ENCODE data around the gene FAM199X.

The FAM199X gene

DNA sequence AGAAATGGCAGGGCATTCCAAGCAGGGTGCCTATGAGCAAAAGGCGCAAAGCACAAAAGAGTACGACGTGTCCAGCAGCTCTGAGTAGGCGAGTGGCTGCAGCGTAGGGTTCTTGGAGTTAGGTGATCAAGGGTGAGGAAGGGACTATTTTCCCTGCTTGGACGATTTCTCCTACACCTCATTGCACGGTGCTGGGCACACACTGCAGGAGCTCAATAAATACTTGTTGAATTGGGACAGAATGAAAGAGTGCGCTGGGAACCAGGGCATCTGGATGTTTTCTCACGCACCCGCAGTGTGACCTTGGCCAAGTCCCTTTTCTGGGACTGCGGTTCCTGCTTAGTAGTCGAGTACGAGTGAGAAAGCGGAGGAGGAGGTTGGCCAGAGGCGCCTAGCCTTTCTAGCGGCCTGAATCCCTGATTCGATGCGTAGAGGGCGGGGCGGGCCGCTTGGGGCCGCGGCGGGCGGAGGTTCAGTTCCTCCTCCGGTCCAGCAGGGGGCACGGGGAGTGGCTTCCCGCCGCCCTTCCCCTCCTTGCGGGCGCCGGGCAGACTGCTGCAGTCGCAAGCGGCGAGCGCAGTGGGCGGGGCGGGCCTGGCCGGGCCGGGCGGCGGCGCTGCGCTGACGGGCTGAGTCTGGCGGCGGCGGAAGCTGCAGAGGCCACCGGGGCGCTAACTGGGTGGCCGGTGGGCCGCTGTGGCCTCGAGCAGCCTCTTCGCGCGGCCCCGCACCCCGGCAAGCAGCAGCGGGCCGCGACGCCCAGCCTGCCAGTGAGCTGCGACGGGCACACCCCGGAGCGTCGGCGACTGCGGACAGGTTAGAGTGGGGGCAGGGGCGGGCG lies at the start of gene FAM199X:
FAM199X (plus strand) TSS at position 560 of the 841 bp plus-strand sequence. CDS start 333 bp downstream, outside the sequence.
- DNase-seq, result peak; percentile 89

DNA sequence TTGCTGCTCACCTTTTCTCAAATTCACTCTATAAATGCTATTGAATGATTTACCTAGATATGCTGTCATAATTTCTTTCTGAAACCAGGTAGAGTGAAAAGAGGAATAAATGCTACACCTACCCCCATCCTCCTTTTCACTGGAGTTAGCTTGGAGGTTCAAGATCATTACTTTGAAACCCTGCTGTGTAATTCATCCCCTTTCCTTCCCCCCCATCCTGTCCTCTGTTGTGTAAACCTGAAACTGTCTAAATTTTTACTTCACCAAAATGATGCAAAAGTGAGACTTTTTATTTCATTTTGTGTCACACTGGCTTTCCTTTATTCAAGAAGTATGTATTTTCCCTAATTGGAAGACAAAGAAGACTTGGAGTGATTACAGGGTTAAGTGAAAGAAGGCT lies 48.5 kb upstream of the FAM199X start:
- peak; percentile 60 for DNase-seq

DNA sequence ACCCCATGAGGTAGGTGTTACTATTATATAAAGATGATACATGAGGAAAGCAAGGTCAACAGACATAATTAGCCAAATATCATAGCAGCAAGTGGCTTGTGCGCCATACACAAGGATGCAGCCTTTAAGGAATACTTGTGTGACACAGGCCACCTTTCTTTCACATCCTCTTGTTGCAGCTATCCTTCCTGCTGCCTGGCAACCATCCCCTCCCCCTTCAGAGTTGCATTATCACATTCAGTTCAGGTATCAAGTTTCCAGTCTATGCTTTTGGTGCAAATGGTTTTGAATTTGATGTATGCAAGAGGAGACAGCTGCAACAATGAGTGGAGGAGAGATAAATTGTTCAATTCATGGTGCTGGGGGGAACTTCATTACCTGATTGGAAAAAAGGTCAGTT lies 47.5 kb upstream of the FAM199X start:
- no peak for DNase-seq

GRCh38 chrX:104122829-104123228 lies 43.4 kb upstream of the FAM199X start:
- peak; percentile 58 for DNase-seq

GRCh38 chrX:104126856-104127255 lies 39.4 kb upstream of the FAM199X start:
- DNase-seq, result no peak

- no peak for DNase-seq
Measured at GRCh38 chrX:104130808-104131207, 35.4 kb upstream of the FAM199X start.

DNA sequence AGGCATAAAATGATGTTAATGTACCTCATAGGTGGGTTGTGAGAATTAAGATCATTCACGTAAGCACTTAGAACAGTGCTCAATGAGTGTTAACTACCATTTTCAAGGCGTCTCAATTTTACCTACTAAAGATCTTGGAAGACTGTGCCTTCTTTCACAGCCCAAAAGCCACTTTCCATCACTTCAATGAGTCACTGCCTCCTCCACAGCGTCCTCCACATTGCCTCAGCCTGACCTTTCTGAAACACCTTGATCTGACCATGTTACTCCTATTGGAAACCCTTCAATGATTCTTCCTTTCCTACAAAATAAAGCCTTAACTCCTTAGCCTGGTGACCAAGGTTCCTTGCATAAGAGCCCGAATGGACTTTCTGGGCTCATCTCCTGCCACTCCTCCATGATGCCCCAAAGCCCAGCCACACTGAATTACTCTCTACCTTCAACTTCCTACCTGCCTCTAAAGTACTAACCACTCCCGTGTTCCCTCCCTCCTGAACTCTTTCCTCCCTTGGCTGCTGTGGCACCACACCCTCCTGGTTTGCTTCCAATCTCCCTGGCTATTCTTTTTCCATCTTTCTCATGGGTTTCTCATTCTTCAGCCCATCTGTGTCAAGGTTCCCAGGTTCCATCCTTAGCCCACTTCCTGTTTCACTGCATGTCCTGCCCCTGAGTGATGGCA lies 31.5 kb upstream of the FAM199X start:
- DNase-seq, result no peak

- DNase-seq, result no peak
Measured at GRCh38 chrX:104135677-104136076, 30.6 kb upstream of the FAM199X start.

- peak; percentile 70 for DNase-seq
Measured at GRCh38 chrX:104136241-104137019, 29.8 kb upstream of the FAM199X start.

GRCh38 chrX:104137496-104137895 lies 28.8 kb upstream of the FAM199X start:
- peak; percentile 16 for DNase-seq

- DNase-seq, result no peak
Measured at GRCh38 chrX:104141087-104141760, 25.0 kb upstream of the FAM199X start.

DNA sequence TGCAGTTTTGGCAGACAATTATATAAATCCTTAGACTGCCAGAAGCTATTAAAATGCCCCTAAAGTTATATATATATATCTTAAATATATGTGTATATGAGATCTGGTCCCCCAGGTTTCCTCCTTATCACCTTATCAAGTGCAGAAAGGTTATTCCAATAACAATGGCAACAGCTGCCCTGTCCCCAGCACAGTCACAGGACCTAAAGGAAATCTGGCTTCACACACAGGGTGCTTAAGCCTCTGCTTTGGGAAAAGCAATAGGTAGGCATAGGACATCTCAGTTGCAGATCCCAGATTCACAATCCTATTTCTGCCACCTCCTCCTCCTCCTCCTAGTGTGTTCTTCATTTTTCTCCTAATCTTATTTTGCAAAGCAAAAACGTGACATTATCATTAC lies 15.2 kb upstream of the FAM199X start:
- DNase-seq, result no peak

DNA sequence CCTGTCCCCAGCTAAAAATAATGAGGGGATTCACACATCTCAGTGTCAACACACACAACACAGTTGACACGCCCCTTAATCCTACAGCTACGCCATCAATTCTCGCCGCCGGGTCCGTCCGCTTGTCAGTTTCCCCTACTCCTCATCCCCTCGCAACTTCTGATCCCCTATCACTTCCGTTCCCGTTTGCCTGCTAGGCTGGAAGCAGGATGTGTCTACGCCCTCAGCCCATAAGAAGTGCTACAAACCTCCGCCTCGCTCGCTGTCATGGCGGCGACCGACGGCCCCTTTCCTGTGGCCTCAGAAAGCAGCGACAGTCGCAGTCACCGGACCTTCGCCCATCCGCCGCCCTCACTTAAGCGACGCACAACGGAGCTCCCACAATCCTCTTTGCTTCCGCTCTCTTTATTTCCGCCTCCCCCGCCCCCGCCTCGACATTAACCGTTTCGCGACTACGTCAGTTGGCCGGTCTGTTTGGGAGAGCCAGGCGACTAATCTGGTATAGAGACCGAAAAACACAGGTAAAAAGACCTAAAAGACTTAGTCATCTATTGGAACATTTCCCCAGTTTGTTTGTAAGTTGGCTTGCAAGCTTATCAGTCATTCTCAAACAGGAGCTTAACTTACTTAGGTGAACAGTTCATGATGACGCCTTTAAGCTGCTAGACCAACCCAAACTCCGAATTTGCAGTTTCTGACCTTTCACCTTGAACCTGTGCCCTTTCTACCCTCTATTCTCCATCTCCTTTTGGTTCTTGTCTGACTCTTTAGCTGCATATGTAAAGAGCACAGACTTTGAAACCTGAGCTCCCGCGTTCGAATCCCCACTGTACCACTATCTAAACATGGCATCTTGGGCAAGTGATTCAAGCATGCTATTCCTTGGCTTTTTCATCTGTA lies 9.4 kb upstream of the FAM199X start, which contains the start of gene SLC25A53:
SLC25A53 (minus strand) TSS at position 380 of the 900 bp plus-strand sequence. CDS start 51,752 bp downstream, outside the sequence.
- DNase-seq, result peak; percentile 82

GRCh38 chrX:104166735-104167436 lies 633 bp downstream of the FAM199X start:
- DNase-seq, result no peak

GRCh38 chrX:104168127-104168526 lies 1.9 kb downstream of the FAM199X start:
- DNase-seq, result no peak

GRCh38 chrX:104172121-104172520 lies 5.9 kb downstream of the FAM199X start:
- DNase-seq, result no peak

DNA sequence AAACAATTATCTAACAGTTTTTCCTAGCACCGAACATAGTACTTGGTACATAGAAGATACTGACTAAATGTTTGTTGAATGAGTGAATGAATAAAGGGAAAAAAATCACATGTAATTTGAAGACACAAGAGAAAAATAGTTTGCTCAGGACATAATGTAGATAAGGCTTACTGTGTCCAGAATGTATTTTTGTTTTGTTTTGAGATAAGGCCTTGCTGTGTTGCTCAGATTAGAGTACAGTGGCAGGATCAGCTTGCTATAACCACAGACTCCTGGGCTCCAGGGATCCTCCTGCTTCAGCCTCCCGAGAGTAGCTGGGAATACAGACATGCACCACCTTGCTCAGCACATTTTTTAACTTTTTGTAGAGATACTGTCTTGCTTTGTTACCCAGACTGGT lies 6.5 kb downstream of the FAM199X start:
- DNase-seq, result no peak

- no peak for DNase-seq
Measured at GRCh38 chrX:104173841-104174240, 7.6 kb downstream of the FAM199X start.

GRCh38 chrX:104183685-104184084 lies 17.4 kb downstream of the FAM199X start:
- peak; percentile 41 for DNase-seq

GRCh38 chrX:104187931-104188330 lies 21.7 kb downstream of the FAM199X start:
- no peak for DNase-seq

GRCh38 chrX:104189837-104190236 lies 23.6 kb downstream of the FAM199X start:
- no peak for DNase-seq

All from activated CD4-positive, alpha-beta T cell treated with anti-CD3 and anti-CD28 coated beads, Interleukin-10, Interleukin-2, amounts not matched to agents 100 ng/mL and 50 ng/mL, durations not matched to agents 16 hours and 8 hours (primary cell).